SK-N-SH treated with all-trans-retinoic acid at 6 μM for 48 hours (cell line): ENCODE results near the gene ABCC3.
A peak's percentile ranks its signal among the peaks of the same experiment; 100 is the strongest.

Experiments
- ATAC-seq: fragments of 200-7000 bp; cut with Tn5 transposase; 3 replicates; pipeline ENCODE4 v1.9.1; 2020; ENCODE audit warnings: mild to moderate bottlenecking, moderate library complexity
- ARNTL ChIP-seq: fragments of 450-650 bp; formaldehyde crosslinking; IDR thresholded peaks from 2 replicates; pipeline ENCODE4 v1.5.0; 2020; ENCODE audit warnings: low read depth, mild to moderate bottlenecking, moderate library complexity, borderline replicate concordance
- BACH2 ChIP-seq: fragments of 250-450 bp; sonication (Bioruptor Pico); IDR thresholded peaks from 2 replicates; pipeline ENCODE4 v1.9.0; 2021; ENCODE audit warnings: mild to moderate bottlenecking, borderline replicate concordance
- ESRRG ChIP-seq: fragments of 250-450 bp; sonication (Bioruptor Pico); IDR thresholded peaks from 2 replicates; pipeline ENCODE4 v1.6.1; 2021; ENCODE audit warnings: mild to moderate bottlenecking
- GLIS3 ChIP-seq: fragments of 250-450 bp; sonication (Bioruptor Pico); IDR thresholded peaks from 2 replicates; pipeline ENCODE4 v1.5.0; 2020; ENCODE audit warnings: mild to moderate bottlenecking, moderate library complexity
- ISL1 ChIP-seq: fragments of 250-450 bp; sonication (Bioruptor Pico); IDR thresholded peaks from 2 replicates; pipeline ENCODE4 v2.1.2; 2022; ENCODE audit warnings: mild to moderate bottlenecking, moderate library complexity
- OSR1 ChIP-seq: fragments of 250-450 bp; sonication (Bioruptor Pico); IDR thresholded peaks from 2 replicates; pipeline ENCODE4 v1.8.0; 2022; ENCODE audit warnings: moderate library complexity, mild to moderate bottlenecking, inconsistent platforms
- PATZ1 ChIP-seq: fragments of 250-450 bp; sonication (Bioruptor Pico); IDR thresholded peaks from 2 replicates; pipeline ENCODE4 v1.8.0; 2020; ENCODE audit warnings: mild to moderate bottlenecking, moderate library complexity, borderline replicate concordance
- POU6F1 ChIP-seq: fragments of 250-450 bp; sonication (Bioruptor Pico); IDR thresholded peaks from 2 replicates; pipeline ENCODE4 v1.8.0; 2021; ENCODE audit warnings: low read depth, mild to moderate bottlenecking, moderate library complexity, borderline replicate concordance
- PPARA ChIP-seq: fragments of 250-450 bp; sonication (Bioruptor Pico); IDR thresholded peaks from 2 replicates; pipeline ENCODE4 v1.5.0; 2020; ENCODE audit warnings: mild to moderate bottlenecking, borderline replicate concordance
- RARB ChIP-seq: fragments of 250-450 bp; sonication (Bioruptor Pico); IDR thresholded peaks from 2 replicates; pipeline ENCODE4 v1.8.0; 2021; ENCODE audit warnings: mild to moderate bottlenecking, moderate library complexity
- SNAI2 ChIP-seq: fragments of 250-450 bp; sonication (Bioruptor Pico); IDR thresholded peaks from 2 replicates; pipeline ENCODE4 v1.5.0; 2020; ENCODE audit warnings: mild to moderate bottlenecking, moderate library complexity
- ZFP3 ChIP-seq: fragments of 250-450 bp; sonication (Bioruptor Pico); IDR thresholded peaks from 2 replicates; pipeline ENCODE4 v1.5.0; 2020; ENCODE audit warnings: mild to moderate bottlenecking, moderate library complexity
- ZFP30 ChIP-seq: fragments of 450-650 bp; formaldehyde crosslinking; IDR thresholded peaks from 2 replicates; pipeline ENCODE4 v1.5.0; 2022; ENCODE audit warnings: mild to moderate bottlenecking, moderate library complexity
- ZNF565 ChIP-seq: fragments of 450-650 bp; formaldehyde crosslinking; conservative IDR thresholded peaks from 2 replicates; pipeline ENCODE4 v1.5.0; 2020; ENCODE audit warnings: low read depth, mild to moderate bottlenecking, moderate library complexity
- ZNF70 ChIP-seq: fragments of 450-650 bp; formaldehyde crosslinking; IDR thresholded peaks from 2 replicates; pipeline ENCODE4 v1.5.0; 2020; ENCODE audit warnings: mild to moderate bottlenecking, moderate library complexity
- ZNF8 ChIP-seq: fragments of 450-650 bp; formaldehyde crosslinking; IDR thresholded peaks from 2 replicates; pipeline ENCODE4 v1.5.0; 2020; ENCODE audit warnings: mild to moderate bottlenecking, moderate library complexity
- TF ChIP-seq, protein P1 (sequence below): fragments of 250-450 bp; sonication (Bioruptor Pico); IDR thresholded peaks from 2 replicates; pipeline ENCODE4 v1.5.0; 2020; ENCODE audit warnings: mild to moderate bottlenecking, moderate library complexity
- TF ChIP-seq, protein P2 (sequence below): fragments of 250-450 bp; sonication (Bioruptor Pico); IDR thresholded peaks from 2 replicates; pipeline ENCODE4 v1.5.1; 2021; ENCODE audit warnings: mild to moderate bottlenecking, moderate library complexity

The ABCC3 gene

GRCh38 chr17:50687200-50688066 lies 52.8 kb downstream of the ABCC3 start:
- peak; percentile 3 for ATAC-seq
- TF ChIP-seq SNAI2, result peak; percentile 3; the same call in 1 of the 2 replicates
- TF ChIP-seq, protein P1, sequence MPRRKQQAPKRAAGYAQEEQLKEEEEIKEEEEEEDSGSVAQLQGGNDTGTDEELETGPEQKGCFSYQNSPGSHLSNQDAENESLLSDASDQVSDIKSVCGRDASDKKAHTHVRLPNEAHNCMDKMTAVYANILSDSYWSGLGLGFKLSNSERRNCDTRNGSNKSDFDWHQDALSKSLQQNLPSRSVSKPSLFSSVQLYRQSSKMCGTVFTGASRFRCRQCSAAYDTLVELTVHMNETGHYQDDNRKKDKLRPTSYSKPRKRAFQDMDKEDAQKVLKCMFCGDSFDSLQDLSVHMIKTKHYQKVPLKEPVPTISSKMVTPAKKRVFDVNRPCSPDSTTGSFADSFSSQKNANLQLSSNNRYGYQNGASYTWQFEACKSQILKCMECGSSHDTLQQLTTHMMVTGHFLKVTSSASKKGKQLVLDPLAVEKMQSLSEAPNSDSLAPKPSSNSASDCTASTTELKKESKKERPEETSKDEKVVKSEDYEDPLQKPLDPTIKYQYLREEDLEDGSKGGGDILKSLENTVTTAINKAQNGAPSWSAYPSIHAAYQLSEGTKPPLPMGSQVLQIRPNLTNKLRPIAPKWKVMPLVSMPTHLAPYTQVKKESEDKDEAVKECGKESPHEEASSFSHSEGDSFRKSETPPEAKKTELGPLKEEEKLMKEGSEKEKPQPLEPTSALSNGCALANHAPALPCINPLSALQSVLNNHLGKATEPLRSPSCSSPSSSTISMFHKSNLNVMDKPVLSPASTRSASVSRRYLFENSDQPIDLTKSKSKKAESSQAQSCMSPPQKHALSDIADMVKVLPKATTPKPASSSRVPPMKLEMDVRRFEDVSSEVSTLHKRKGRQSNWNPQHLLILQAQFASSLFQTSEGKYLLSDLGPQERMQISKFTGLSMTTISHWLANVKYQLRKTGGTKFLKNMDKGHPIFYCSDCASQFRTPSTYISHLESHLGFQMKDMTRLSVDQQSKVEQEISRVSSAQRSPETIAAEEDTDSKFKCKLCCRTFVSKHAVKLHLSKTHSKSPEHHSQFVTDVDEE (CRISPR knock-in tag), result no peak

DNA sequence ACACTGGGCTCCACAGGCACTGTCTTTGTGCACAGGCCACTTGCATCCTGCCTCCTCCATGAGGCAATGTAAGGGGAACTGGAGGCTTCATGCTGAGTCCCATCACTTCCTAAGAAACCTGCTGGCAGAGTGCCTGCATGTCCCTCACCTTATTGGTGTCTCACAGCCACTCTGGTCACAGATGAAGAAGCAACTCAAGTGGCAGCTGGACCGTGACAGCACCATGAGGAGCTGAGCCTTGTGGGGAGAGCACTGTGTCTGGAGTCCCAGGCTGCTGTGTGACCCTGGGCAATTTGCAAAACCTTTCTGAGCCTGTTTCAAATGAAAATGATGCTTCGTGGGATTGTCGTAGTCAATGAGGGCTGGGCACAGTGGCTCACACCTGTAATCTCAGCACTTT lies 53.6 kb downstream of the ABCC3 start:
- no peak for TF ChIP-seq PPARA
- no peak for TF ChIP-seq ZFP3 (CRISPR knock-in tag)
- no peak for TF ChIP-seq GLIS3
- TF ChIP-seq, protein P2, sequence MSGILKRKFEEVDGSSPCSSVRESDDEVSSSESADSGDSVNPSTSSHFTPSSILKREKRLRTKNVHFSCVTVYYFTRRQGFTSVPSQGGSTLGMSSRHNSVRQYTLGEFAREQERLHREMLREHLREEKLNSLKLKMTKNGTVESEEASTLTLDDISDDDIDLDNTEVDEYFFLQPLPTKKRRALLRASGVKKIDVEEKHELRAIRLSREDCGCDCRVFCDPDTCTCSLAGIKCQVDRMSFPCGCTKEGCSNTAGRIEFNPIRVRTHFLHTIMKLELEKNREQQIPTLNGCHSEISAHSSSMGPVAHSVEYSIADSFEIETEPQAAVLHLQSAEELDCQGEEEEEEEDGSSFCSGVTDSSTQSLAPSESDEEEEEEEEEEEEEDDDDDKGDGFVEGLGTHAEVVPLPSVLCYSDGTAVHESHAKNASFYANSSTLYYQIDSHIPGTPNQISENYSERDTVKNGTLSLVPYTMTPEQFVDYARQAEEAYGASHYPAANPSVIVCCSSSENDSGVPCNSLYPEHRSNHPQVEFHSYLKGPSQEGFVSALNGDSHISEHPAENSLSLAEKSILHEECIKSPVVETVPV (CRISPR knock-in tag), result no peak
- TF ChIP-seq ZNF70 (CRISPR knock-in tag), result no peak
- TF ChIP-seq ARNTL (CRISPR knock-in tag), result no peak
- no peak for TF ChIP-seq ZFP30 (CRISPR knock-in tag)
- no peak for TF ChIP-seq RARB (CRISPR knock-in tag)
- no peak for TF ChIP-seq SNAI2
- no peak for ATAC-seq

GRCh38 chr17:50689251-50689650 lies 54.6 kb downstream of the ABCC3 start:
- peak; percentile 10 for ATAC-seq
- no peak for TF ChIP-seq ZNF70 (CRISPR knock-in tag)
- no peak for TF ChIP-seq ZNF565 (CRISPR knock-in tag)

DNA sequence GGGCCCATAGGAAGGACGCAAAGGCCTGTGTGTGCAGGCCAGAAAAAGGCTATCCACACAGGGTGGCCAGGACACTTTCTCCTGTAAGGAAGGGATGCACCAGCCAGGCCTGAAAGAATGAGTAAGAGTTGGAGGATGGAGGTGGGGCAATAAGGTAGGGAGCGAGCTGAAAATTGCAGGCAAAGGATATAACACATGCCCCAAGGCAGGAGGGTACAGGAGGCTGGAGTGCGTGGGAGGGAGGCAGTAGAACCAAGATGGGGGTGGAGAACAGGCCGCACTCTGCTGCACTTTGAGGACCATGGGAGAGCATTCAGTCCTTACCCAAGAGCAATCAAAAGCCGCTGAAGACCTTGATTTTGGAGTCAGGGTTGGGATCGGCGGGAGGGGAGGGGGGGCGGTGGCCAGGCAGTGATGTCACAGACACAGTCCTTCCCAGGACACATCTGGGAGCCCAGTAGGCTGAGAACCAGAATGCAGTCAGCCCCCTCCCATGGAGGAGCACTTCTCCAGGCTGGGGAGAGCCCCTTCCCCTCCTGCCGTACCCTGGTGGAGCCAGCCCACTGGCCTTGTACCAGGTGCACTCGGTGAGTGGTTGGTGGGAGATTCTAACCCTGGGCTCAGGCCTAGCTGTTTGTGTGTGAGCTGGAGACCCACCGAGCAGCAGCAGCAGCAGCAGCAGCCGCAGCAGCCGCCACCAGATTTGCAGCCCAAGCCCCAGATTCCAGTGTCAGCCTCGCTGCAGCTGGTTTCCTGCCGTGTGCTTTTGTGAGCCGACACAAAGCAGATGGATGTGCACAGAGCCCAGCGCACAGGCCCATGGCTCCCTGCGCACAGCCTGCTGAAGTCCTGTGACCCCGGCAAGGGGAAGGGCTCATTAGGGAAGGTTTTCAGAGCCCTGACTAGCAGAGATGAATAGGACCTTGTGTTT lies 55.5 kb downstream of the ABCC3 start:
- no peak for TF ChIP-seq PATZ1 (CRISPR knock-in tag)
- no peak for TF ChIP-seq ZNF565 (CRISPR knock-in tag)
- no peak for TF ChIP-seq ZFP3 (CRISPR knock-in tag)
- TF ChIP-seq ZNF70 (CRISPR knock-in tag), result peak; percentile 58; the same call in 1 of the 2 replicates
- TF ChIP-seq ESRRG (CRISPR knock-in tag), result 0 out of 2 replicates have a peak, but pooled peaks have one; percentile 54
- no peak for ATAC-seq

DNA sequence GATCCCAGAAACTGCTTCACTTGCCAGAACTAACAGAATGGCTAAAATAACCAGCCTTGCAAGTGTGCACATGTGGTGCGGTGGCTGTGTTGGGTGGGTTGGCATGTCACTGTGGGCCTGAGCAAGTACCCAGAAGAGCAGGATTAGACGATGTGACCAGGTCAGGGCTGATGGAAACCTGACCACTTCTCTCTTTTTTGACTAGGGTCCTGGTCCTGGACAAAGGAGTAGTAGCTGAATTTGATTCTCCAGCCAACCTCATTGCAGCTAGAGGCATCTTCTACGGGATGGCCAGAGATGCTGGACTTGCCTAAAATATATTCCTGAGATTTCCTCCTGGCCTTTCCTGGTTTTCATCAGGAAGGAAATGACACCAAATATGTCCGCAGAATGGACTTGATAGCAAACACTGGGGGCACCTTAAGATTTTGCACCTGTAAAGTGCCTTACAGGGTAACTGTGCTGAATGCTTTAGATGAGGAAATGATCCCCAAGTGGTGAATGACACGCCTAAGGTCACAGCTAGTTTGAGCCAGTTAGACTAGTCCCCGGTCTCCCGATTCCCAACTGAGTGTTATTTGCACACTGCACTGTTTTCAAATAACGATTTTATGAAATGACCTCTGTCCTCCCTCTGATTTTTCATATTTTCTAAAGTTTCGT lies 56.3 kb downstream of the ABCC3 start:
- ATAC-seq, result no peak
- TF ChIP-seq, protein P1 (CRISPR knock-in tag), result no peak
- TF ChIP-seq ZNF8 (CRISPR knock-in tag) (no peak), BACH2 (CRISPR knock-in tag) (no peak), GLIS3 (no peak), RARB (CRISPR knock-in tag) (no peak), OSR1 (CRISPR knock-in tag) (no peak), POU6F1 (CRISPR knock-in tag) (no peak), ISL1 (CRISPR knock-in tag) (no peak), SNAI2 (no peak)
